OCI-LY7 (cell line): ENCODE data around the gene SCARB1. TPM values are rescaled to one million over a fixed set of nuclear protein-coding genes. Genes with fewer than 3 reads are reported as not detected.

Source experiments
- BruUV-seq: library from RNA; stranded (reverse); fragments of 400-500 nt; replicated peaks from 2 replicates; lab custom pipeline; 2021; lab: Mats Ljungman, UMichigan
- CTCF ChIA-PET: fragments of 300-600 bp; sonication (Branson Sonifier 250); formaldehyde crosslinking; loops from one replicate; lab custom pipeline; 2022; ENCODE audit warnings: antibody characterized with exemption; ENCODE audit not compliant: unreplicated experiment; lab: Charles Lee
- POLR2A ChIA-PET: fragments of 300-600 bp; sonication (Branson Sonifier 250); formaldehyde crosslinking; loops from one replicate; lab custom pipeline; 2022; ENCODE audit warnings: antibody characterized with exemption; lab: Charles Lee
- DNase-seq: peaks from one replicate; pipeline ENCODE4 v3.0.0-alpha.2; 2015; ENCODE audit warnings: low spot score
- H2AFZ ChIP-seq: fragments of 200-600 bp; sonication (generic), shearing (Covaris generic); 2 replicates; pipeline ENCODE4 v1.6.1; 2014; ENCODE audit warnings: mild to moderate bottlenecking, antibody characterized with exemption, low read length, moderate library complexity
- H3K27ac ChIP-seq: fragments of 200-600 bp; sonication (generic); 2 replicates; pipeline ENCODE4 v1.5.1; 2014; ENCODE audit warnings: mixed run types, low read depth, mild to moderate bottlenecking, moderate library complexity, low read length, inconsistent platforms; ENCODE audit not compliant: poor library complexity, severe bottlenecking
- H3K36me3 ChIP-seq: fragments of 200-600 bp; sonication (generic); 2 replicates; pipeline ENCODE4 v1.6.1; 2014; ENCODE audit warnings: mild to moderate bottlenecking, antibody characterized with exemption, low read length, moderate library complexity, mixed read lengths; ENCODE audit not compliant: insufficient read depth
- H3K4me1 ChIP-seq: fragments of 200-600 bp; sonication (generic); 2 replicates; pipeline ENCODE4 v1.5.1; 2014; ENCODE audit warnings: mild to moderate bottlenecking, low read length; ENCODE audit not compliant: insufficient read depth, poor library complexity, severe bottlenecking
- H3K4me2 ChIP-seq: fragments of 200-600 bp; sonication (generic); 2 replicates; pipeline ENCODE4 v1.6.1; 2014; ENCODE audit warnings: mild to moderate bottlenecking, low read length
- H3K4me3 ChIP-seq: fragments of 200-600 bp; sonication (generic); 2 replicates; pipeline ENCODE4 v1.5.1; 2014; ENCODE audit warnings: mild to moderate bottlenecking, low read depth, low read length; ENCODE audit not compliant: poor library complexity, severe bottlenecking
- H3K79me2 ChIP-seq: fragments of 200-600 bp; sonication (generic); 2 replicates; pipeline ENCODE4 v1.6.1; 2016; ENCODE audit warnings: low read depth, mild to moderate bottlenecking, low read length, moderate library complexity, mixed read lengths; ENCODE audit not compliant: insufficient read depth
- H3K9me2 ChIP-seq: fragments of 200-600 bp; sonication (generic); 2 replicates; pipeline ENCODE4 v1.6.1; 2016; ENCODE audit warnings: mild to moderate bottlenecking, low read length, mixed read lengths; ENCODE audit not compliant: insufficient read depth
- H3K9me3 ChIP-seq: fragments of 200-600 bp; sonication (generic); 2 replicates; pipeline ENCODE4 v1.6.1; 2014; ENCODE audit warnings: mild to moderate bottlenecking, mixed run types, low read length, mixed read lengths
- H4K20me1 ChIP-seq: fragments of 200-600 bp; sonication (generic); 2 replicates; pipeline ENCODE4 v1.6.1; 2014; ENCODE audit warnings: mild to moderate bottlenecking, antibody characterized with exemption, low read length, moderate library complexity, mixed read lengths; ENCODE audit not compliant: insufficient read depth
- EZH2phosphoT487 ChIP-seq: fragments of 200-600 bp; sonication (generic); IDR thresholded peaks from 2 replicates; pipeline ENCODE4 v1.6.1; 2018; ENCODE audit warnings: low read depth, borderline replicate concordance, mild to moderate bottlenecking, mixed run types, antibody characterized with exemption, low read length, moderate library complexity, mixed read lengths
- intact Hi-C: fragments of 100-400 bp; cut with micrococcal nuclease; formaldehyde crosslinking; loops from one replicate; pipeline ENCODE4 v1.10.0; 2022; ENCODE audit not compliant: unreplicated experiment
- total RNA-seq, 2 experiments: library from RNA; depleted of rRNA in 1 of 2; stranded (reverse); fragments of >200 nt in 1 of 2; shearing (Covaris generic) in 1 of 2; gene quantifications; 2 replicates each; pipeline ENCODE4 v1.2.3, GENCODE V29; 2014 to 2022
- TF ChIP-seq, protein P1 (sequence below): fragments of 200-600 bp; sonication (generic); conservative IDR thresholded peaks from 2 replicates; pipeline ENCODE4 v1.5.1; 2014; ENCODE audit warnings: mild to moderate bottlenecking, antibody characterized with exemption, low read length, moderate library complexity, mixed read lengths

The SCARB1 gene
- total RNA-seq, 2 experiments from 2014 or later = 42.9 to 112 TPM

DNA sequence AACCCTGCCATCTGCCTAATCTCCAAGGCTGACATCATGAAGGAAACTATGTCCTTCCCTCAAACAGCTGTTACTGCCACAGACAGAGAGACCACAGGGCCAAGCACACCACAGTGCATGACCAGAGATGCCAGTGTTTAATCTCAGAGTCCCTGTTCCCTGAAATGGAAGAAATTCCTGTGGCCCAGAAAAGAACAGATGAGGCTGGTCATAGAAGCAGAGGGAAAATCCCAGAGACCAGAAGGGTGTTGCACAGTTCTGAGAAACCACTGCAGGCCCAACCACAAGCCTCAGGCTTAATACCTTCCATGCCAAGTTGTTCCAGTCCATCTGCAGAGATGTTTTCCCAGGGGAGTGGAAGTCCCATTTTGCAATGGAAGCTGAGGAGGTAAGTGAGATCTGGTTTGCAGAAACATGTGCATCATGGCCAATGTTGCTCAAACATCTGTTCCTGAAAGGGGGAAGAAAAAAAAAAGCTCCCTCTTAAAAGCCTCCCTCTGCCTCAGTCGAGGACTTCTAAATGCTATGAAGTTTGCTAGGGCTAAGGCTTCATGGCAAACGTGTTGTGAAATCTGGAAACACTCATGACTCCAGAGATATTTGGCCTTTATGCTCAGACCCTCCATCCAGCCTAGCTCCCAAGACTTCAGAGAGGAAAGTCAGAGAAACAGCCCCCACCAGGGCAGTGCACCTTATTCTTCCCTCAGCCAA lies 98.6 kb downstream of the SCARB1 start:
- no peaks in the 10 kb centered on the region for H3K4me1 ChIP-seq
- POLR2A ChIA-PET = no interaction called here

DNA sequence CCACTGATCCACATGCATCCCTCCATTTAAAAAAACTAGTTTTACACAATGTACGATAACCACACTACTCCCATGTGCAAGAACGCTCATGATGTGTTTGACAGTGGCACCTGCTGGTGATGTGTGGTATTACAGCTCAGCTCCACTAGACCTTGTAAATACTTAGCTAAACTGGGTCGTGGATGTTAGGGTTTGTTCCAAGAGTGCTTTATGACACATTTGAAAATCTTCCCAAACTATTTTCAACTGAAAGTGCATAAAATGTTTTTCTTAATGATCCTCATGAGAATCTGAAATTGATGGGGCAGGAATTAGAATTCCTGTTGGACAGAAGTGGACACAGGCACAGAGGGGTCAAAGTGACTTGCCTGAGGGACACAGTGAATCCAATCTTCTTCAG lies 99.2 kb downstream of the SCARB1 start:
- Histone ChIP-seq H3K4me3 (no peak overlapping the region), H3K4me1 (no peaks in the 10 kb centered on the region), H3K9me3 (peaks cover 12% of the 10 kb centered on the region), H3K27ac (no peak overlapping the region), H3K4me2 (no peak overlapping the region), H3K9me2 (no peaks in the 10 kb centered on the region), H3K79me2 (no peaks in the 10 kb centered on the region), H4K20me1 (no peaks in the 10 kb centered on the region), H2AFZ (no peak overlapping the region), H3K36me3 (no peaks in the 10 kb centered on the region)
- BruUV-seq = no TSS peak
- intact Hi-C loops = loop anchor here (10.0 kb wide), 1 partner anchor 160 kb away; no protein-coding TSS in a partner anchor
- POLR2A ChIA-PET = interaction anchor here (0.6 kb wide), 1 partner anchor 55 kb away, joined by 3 read pairs; no protein-coding TSS in a partner anchor
- peak; percentile 42 for DNase-seq
- CTCF ChIA-PET = no interaction called here
- no peak for TF ChIP-seq EZH2phosphoT487
- TF ChIP-seq, protein P1, sequence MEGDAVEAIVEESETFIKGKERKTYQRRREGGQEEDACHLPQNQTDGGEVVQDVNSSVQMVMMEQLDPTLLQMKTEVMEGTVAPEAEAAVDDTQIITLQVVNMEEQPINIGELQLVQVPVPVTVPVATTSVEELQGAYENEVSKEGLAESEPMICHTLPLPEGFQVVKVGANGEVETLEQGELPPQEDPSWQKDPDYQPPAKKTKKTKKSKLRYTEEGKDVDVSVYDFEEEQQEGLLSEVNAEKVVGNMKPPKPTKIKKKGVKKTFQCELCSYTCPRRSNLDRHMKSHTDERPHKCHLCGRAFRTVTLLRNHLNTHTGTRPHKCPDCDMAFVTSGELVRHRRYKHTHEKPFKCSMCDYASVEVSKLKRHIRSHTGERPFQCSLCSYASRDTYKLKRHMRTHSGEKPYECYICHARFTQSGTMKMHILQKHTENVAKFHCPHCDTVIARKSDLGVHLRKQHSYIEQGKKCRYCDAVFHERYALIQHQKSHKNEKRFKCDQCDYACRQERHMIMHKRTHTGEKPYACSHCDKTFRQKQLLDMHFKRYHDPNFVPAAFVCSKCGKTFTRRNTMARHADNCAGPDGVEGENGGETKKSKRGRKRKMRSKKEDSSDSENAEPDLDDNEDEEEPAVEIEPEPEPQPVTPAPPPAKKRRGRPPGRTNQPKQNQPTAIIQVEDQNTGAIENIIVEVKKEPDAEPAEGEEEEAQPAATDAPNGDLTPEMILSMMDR = peak; percentile 83

More for the DNA sequence above, 98.6 kb downstream of the SCARB1 start:
- intact Hi-C loops = loop anchor here (5.0 to 10.0 kb wide), 3 partner anchors 160 to 298 kb away; partner anchors contain the start of gene NCOR2
- TF ChIP-seq EZH2phosphoT487 = no peak
- TF ChIP-seq, protein P1 = no peak
- Histone ChIP-seq H3K9me2 (no peaks in the 10 kb centered on the region), H3K9me3 (peaks cover 12% of the 10 kb centered on the region), H3K79me2 (no peaks in the 10 kb centered on the region), H3K36me3 (no peaks in the 10 kb centered on the region), H4K20me1 (no peaks in the 10 kb centered on the region), H3K4me3 (no peak overlapping the region), H2AFZ (no peak overlapping the region), H3K4me2 (no peak overlapping the region), H3K27ac (no peak overlapping the region)
- CTCF ChIA-PET = no interaction called here
- no peak for DNase-seq
- BruUV-seq = no TSS peak

DNA sequence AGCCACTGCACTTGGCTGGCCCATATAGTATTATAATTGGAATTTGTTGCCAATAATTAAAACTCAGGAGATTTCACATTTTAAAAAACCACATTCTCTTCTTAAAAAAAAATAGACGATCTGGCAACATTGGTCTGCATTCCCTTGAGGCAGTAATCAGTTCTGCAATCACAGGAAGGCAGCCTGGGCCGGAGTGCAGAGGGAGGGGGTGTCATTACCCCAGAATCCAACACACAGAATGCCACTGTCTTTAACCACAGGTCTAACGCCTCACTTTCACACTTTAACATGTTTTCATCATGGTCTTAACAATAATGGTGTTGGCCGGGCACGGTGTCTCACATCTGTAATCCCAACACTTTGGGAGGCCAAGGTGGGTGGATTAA lies 100.1 kb downstream of the SCARB1 start:
- ChIA-PET POLR2A (no interaction called here), CTCF (interaction anchor here (0.7 kb wide), 1 partner anchor 693 kb away, joined by 3 read pairs; no protein-coding TSS in a partner anchor)
- no peak overlapping the region for H3K4me3 ChIP-seq
- no peak overlapping the region for H3K27ac ChIP-seq
- no peak for DNase-seq
- H3K4me1 ChIP-seq = no peaks in the 10 kb centered on the region
- H3K9me3 ChIP-seq = peaks cover 12% of the 10 kb centered on the region
- no TSS peak for BruUV-seq
- H3K4me2 ChIP-seq = no peak overlapping the region
- H4K20me1 ChIP-seq = no peaks in the 10 kb centered on the region
- H3K79me2 ChIP-seq = no peaks in the 10 kb centered on the region
- intact Hi-C loops = loop anchor here (10.0 kb wide), 1 partner anchor 159 kb away; no protein-coding TSS in a partner anchor
- no peaks in the 10 kb centered on the region for H3K36me3 ChIP-seq
- H3K9me2 ChIP-seq = no peaks in the 10 kb centered on the region
- TF ChIP-seq, protein P1 = no peak
- no peak for TF ChIP-seq EZH2phosphoT487
- no peak overlapping the region for H2AFZ ChIP-seq
